COLO668 (cell line): Measurements from ENCODE around the gene TUBGCP6.
A peak's percentile ranks its signal among the peaks of the same experiment; 100 is the strongest.
"Not testable (repeated sequence)": the region's sequence is repeated elsewhere in the genome, so short reads cannot be mapped to it uniquely, and the experiment has no call there.

Experiments used
- DNase-seq: peaks from one replicate; lab custom pipeline; 2025; ENCODE audit not compliant: unreplicated experiment; lab: John Stamatoyannopoulos, UW

The TUBGCP6 gene

GRCh38 chr22:50278956-50279619, 34.3 kb upstream of the TUBGCP6 start:
- no peak for DNase-seq

DNA sequence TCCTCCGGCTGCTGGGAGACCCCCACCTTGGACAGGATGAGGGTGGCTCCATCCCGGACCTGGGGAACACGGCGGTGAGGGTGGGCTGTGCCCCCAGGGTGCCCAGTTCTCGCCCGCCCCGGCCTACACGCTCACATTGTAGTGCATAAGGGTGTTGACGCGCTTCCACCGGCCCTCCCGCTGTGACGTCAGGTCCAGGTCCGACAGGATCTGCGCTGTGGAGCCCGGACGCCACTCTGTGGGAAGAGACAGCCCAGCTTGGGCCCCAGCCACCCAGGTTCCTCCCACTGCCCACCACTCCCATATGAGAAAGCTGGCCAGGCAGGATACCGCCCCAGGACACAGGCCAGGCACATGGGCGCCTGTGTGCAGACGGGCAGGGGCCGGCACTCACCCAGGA, 33.6 kb upstream of the TUBGCP6 start:
- no peak for DNase-seq

DNA sequence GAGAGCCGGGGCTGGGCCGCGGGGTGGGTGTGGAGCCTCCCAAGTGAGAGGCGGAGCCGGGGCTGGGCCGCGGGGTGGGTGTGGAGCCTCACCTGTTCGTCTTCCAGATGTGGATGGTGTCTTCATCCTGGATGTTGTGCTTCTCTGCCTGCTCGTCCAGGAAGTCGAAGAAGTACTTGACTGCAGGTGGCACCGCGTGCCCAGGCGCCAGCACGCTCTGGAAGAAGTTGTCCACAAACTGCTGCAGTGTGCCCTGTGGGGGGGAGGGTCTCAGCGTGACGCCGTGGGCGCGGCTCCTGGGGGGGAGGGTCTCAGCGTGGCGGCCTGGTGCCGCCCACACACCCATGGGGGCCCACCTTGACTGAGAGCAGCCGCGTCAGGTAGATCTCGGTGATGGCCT, 32.9 kb upstream of the TUBGCP6 start:
- peak; percentile 5 for DNase-seq

DNA sequence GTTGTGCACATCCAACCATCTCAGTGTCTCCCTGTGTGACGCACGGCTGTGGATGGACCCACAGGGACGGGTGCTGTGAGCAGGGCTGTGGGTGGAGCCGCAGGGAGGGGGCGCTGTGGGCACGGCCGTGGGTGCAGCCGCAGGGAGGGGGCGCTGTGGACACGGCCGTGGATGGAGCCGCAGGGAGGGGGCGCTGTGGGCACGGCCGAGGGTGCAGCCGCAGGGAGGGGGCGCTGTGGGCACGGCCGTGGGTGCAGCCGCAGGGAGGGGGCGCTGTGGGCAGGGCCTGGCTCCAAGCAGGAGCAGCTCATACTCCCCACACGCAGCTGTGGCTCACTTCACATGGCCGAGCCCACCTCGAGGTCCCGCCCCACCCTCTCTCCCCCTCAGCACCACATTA, 31.3 kb upstream of the TUBGCP6 start:
- DNase-seq, result peak; percentile 48

DNA sequence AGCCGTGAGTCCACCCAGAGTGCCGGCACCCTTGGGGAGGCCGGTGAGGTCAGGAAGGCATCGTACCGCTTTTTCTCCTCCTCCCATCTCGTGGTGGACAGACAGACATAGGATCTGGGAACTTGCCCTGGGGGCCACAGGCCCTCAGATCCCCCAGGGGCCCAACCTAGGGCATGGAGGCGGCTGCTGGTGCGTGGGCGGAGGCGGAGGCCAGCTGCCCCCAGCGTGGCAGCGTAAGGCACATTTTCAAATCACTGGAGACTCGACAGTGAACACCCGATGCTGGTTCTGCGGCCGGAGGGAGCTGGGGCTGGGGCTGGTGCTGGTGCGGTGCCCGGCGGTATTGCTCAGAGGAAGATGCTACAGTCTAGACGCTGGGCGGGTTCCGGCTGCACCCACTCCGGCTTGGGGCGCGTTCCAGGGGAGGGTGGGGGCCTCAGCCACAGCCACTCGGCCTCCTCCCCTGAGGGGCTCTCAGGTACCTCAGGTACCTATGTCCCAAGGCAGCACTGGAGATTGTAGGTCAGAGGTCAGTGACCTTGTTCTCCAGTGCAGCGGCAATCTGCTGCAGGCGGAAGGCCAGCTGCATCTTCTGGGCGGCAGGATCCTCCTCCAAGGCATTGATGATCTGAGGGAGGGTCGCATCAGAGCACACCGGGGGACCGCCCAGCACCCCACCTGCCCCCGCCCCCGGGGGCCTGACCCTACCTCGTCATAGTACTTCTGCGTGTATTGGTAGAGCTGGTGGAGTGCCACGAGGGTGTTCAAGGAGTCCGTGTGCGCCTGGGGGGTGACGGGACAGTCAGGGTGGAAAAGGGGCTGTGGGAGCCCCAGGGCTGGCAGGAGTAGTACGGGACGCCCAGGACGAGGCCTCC, 30.6 kb upstream of the TUBGCP6 start:
- DNase-seq, result no peak

DNA sequence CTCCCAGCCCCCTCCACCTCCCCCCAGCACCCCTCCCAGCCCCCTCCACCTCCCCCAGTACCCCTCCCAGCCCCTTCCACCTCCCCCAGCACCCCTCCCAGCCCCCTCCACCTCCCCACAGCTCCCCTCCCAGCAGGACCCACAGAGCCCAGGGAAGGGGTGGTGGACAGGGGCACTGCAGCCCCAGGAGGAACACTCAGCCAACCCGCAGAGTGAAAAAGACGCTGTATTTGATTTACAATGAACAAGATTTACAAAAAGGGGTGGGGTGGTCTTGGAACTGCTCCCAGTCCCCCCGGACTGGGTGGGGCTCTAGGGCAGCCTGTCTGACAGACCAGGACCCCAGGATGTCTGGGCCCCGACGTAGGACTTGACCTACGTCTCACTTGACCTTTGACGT, 29.9 kb upstream of the TUBGCP6 start:
- no peak for DNase-seq

DNA sequence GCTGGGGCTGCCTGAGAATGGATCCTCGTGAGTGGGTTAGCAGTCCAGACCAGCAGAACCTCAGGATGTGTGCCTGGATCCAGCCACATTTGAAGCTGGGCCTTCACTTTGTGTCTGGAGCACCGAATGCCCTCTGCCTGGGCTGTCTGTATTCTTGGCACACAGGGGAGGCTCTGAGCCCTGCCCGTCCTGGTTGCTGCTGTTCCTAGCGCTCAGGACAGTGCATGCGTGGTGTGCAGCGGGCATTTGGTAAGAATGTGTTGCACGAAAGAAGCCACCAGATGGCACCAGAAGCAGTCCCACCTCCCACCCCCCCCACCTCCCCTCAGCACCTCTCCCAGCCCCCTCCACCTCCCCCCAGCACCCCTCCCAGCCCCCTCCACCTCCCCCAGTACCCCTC, 29.5 kb upstream of the TUBGCP6 start:
- peak; percentile 46 for DNase-seq

- not testable (repeated sequence) for DNase-seq
Measured at GRCh38 chr22:50273781-50274180, 29.0 kb upstream of the TUBGCP6 start.

- DNase-seq, result not testable (repeated sequence)
Measured at GRCh38 chr22:50273352-50273751, 28.5 kb upstream of the TUBGCP6 start.

GRCh38 chr22:50272044-50272802, 27.4 kb upstream of the TUBGCP6 start:
- DNase-seq, result peak; percentile 11

- DNase-seq, result peak; percentile 90
Measured at GRCh38 chr22:50271519-50271970, 26.7 kb upstream of the TUBGCP6 start.

- DNase-seq, result peak; percentile 38
Measured at GRCh38 chr22:50270666-50271394, 26.0 kb upstream of the TUBGCP6 start.

DNA sequence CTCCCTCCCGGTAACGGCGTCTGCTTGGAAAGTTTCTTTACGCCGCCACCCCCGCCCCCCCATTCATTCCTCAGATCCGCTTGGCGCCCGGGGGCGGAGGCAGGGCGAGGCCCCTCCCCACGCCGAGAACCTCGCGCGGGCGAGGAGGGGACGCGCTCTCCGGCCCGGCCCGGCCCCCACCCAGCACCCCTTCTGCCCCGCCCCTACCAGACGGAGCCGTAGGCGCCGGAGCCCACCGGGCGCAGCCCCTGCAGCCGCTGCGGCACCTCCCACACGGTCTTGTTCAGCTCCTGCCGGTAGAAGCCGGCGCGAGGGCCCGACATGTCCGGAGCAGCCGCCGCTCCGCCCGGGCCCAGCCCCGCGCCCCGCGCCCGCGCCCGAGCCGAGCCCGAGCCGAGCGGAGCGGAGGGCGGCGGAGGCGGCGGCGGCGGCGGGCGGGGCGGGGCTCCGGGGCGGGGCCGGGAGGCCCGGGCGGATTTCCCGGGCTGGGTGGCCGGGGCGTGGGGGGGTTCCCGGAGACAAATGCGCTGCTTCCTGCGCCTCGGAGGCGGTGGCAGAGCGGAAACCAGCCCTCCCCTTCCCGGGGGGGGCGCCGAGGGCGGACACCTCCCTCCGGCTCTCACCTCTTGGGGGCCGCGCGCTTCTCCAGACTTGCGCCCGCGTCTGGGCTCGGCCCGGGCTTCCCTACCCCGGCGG, 25.3 kb upstream of the TUBGCP6 start, which contains the start of gene MAPK11:
Gene MAPK11 (minus strand): TSS at position 411 of the 696 bp plus-strand sequence. CDS start 88 bp downstream, at position 323.
- peak; percentile 62 for DNase-seq

DNA sequence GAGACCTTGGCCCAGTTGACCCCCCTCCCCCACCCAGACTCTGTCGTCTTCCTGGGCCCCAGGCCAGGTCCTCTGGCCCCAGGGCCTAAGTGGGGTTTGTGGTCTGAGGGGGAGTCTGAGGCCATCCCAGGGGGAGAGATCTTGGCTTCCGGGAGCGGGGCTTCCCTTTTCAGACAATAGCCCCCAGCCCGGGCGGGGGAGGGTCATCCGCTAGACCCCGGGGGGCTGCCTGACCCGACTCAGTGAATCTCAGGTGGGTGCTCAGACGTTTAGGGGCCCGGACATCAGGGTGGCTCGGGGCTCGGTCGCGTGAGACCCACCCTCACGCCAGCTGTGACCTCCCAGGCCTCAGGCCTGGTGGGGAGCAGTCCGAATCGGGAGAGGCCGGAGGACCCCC, 24.7 kb upstream of the TUBGCP6 start:
- no peak for DNase-seq

- peak; percentile 65 for DNase-seq
Measured at GRCh38 chr22:50268655-50269113, 23.9 kb upstream of the TUBGCP6 start.

GRCh38 chr22:50267591-50268390, 23.0 kb upstream of the TUBGCP6 start:
- peak; percentile 29 for DNase-seq

GRCh38 chr22:50266994-50267393, 22.2 kb upstream of the TUBGCP6 start:
- no peak for DNase-seq

DNA sequence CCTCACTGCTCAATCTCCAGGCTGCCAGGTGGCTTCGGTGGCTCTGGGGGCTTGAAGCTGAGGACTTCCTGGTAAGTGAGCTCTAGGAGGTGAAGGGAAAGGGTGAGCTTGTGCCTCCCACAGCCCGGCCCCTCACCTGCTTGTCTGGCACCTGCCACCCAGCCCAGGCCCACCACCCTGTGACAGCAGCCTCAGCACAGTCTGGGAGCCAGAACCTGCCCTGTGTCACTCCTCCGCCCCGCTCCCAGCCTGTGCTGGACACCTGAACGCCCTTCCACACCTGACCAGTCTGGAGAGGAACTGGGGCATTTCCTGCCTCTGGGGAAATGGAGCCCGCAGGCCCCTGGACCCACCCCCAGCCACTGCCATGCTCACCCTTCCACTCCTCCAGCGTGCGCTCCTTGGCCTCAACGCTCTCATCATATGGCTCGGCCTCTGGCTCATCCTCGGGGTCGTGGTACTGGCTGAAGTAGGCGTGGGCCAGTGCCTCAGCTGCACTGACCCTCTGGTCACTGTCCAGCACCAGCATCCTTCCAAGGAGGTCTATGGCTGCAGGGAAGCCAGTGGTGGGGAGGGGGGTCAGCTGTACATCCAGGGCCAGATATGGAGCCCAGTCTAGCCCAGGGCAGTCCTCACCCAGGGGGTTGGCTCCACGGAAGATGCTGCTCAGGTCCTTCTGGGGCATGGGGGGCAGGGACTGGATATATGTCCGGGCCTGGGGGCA, 20.3 kb upstream of the TUBGCP6 start:
- peak; percentile 17 for DNase-seq
